Islet of Langerhans (tissue), 1 donor: ENCODE data around the gene ORC2.
A peak's percentile ranks its signal among the peaks of the same experiment; 100 is the strongest.
"Not testable (repeated sequence)": the region's sequence is repeated elsewhere in the genome, so short reads cannot be mapped to it uniquely, and the experiment has no call there.

Source experiments
- FAIRE-seq: peaks from one replicate; lab custom pipeline; 2011; peaks lifted over from hg19 to GRCh38; lab: Jason Lieb, UNC

ORC2 gene

GRCh38 chr2:200930947-200931626 lies 32.4 kb downstream of the ORC2 start:
- FAIRE-seq: peak; percentile 74

DNA sequence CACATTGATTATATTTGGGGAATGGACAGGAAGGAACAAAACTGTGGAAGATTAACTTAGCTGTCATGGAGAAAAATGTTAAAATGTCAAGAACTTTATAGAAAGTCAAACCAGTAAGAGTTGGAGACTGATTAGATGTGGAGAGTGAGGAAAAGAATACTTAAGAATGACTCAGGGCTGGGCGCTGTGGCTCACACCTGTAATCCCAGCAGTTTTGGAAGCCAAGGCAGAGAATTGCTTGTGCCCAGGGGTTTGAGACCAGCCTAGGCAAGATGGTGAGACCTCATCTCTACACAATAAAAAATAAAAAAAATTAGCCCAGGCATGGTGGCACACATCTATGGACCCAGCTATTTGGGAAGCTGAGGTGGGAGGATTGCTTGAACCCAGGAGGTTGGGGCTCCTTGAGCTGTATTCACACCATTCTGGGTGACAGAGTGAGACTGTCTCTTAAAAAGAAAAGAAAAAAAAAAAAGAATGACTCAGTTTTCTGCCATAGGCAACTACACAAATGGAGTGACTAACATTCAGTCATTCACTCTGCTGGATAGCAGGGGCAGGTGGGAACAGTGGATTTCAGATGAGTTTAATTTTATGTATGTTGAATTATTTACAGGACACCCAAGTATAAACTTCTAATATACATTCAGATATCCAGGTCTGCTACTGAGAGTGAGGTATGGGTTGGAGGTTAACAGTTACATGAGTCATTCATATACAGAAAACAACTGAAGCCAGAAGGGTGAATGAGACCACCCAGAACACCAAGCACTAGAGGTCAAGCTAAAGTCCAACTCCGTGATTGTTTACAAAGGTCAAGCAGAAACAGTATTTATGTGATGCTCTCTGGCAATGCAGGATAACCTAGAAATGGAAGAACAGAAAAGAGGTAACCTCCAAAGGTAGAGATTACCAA lies 33.9 kb downstream of the ORC2 start:
- FAIRE-seq: no peak

DNA sequence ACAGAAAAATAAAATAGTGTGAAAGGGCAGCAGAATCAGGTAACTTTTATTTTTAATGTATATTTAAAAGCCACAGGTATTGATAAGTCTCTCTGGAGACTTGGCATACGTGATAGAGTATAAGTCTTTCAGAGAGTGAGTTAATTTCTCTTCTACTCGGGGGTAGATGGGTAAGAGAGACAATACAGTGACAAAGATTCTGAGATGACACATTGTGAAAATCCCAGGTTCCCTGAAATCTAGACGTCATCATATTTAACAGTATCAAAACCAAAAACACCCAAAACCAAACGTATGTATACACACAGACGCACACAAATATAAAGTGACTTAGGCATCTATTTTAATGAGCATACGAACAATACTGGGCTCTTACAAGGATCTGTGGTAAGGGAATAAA lies 41.0 kb downstream of the ORC2 start:
- no peak for FAIRE-seq

DNA sequence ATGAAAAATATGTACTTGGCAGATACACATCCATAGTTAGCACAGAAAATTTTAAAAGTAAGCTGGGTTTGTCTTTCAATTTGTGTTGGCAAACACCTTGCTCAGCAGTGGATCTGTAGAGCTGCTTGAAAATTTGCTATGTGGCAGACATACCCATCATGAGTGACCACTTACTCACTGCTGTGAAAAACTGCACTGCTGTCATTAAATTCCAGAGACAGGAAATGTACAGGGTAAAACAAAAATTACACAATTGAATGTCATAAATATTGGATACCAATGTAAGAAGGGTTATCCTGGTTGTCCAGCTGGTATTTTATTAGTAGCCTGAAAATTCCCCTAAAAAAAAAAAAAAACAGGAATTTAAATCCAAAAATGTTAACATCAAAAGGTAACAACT lies 49.8 kb downstream of the ORC2 start:
- no peak for FAIRE-seq

- FAIRE-seq: no peak
Observed at GRCh38 chr2:200909958-200910357, 53.5 kb downstream of the ORC2 start.

- no peak for FAIRE-seq
Observed at GRCh38 chr2:200905618-200906296, 57.7 kb downstream of the ORC2 start.

DNA sequence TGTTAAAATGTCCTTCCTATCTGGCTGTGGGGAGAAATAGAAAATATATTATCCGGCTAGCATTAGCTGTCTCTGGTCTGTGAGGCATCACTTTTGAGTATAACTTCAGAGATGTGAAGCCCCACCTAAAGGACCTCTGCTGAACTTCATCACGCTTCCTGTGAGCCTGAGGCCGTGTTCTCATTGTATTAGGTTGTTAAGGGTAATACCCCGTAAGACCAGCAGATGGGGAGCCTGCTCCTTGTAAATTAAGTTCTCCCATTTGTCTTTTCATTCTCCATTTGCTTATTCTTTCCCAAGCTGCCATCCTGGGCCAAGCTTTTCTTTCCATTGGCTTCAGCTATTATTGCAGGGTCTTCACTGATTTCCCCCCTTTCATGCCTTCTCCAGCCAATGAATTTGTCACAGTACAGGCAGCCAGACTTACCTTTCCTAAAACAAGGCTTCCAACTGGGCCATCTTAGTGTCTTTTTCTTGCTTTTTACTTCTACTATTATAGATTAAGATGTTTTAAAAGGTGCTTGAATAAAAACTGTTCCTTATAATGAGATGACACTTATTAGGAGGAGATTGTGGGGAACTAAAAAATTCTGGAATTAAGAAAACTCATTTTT lies 61.9 kb downstream of the ORC2 start:
- peak; percentile 84 for FAIRE-seq

- FAIRE-seq: no peak
Observed at GRCh38 chr2:200899482-200899881, 64.0 kb downstream of the ORC2 start.

DNA sequence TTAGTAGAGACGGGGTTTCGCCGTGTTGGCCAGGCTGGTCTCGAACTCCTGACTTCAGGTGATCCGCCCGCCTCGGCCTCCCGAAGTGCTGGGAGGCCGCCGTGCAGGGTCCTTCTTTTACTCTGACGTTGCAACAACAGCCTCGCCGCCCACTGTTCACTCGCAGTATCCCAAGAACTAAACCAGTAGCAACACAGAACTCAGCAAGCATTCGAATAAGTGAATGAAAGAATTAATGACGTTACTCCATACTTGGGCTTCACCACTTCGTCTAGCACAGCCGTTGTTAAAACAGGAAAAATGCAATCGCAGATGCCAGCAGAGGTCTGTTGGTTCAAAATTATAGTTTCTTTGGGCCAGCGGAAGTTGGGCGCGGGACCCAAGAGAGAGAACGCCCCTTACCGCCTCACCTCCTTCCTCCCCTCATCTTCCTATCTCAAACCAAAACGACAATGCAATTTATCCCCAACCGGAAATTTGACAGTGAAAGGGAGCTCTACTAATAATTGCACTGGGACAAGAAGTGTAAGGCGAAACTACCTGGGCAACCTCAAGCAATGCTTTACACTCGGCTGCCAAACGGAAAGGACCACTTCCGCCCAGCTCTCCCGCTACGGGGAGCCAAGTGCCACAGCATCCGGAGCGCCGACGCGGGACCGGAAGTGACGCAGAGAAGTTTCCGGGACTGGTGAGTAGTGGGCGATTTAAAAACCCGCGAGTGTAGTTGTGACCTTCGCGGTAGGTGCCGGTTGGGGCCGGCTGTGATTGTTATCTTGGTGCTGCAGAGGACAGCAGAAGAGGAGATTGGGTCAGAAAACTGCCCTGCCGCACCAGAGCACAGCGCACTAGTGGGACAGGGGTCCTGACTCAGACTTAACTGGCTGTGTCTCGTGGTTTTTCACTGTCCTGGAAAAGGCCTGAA lies 74.5 kb downstream of the ORC2 start, which contains the start of the genes NIF3L1 and PPIL3:
Gene NIF3L1 (plus strand): TSS at position 668 of the 922 bp plus-strand sequence. CDS start 2,573 bp downstream, outside the sequence.
Gene PPIL3 (minus strand): TSS at position 374 of the 922 bp plus-strand sequence. CDS start 1,462 bp downstream, outside the sequence.
- no peak for FAIRE-seq

GRCh38 chr2:200881715-200882249 lies 81.7 kb downstream of the ORC2 start:
- not testable (repeated sequence) for FAIRE-seq

GRCh38 chr2:200878289-200878880 lies 85.1 kb downstream of the ORC2 start:
- no peak for FAIRE-seq

GRCh38 chr2:200877443-200877842 lies 86.0 kb downstream of the ORC2 start:
- FAIRE-seq: no peak

DNA sequence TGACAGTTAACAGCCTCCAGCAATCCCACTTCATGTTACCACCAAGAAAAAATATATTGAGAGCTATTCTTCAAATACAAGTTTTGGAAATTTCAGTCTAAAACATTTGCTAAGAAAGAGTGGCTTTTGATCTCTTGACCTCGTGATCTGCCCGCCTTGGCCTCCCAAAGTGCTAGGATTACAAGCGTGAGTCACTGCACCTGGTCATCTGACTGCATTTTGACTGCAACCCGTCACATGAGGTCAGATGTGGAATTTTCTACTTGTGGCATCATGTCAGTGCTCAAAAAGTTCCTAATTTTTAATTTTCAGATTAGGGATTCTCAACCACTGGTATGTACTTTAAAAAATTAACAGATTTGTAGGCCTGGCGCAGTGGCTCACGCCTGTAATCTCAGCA lies 89.9 kb downstream of the ORC2 start:
- FAIRE-seq: no peak

- no peak for FAIRE-seq
Observed at GRCh38 chr2:200871151-200871550, 92.3 kb downstream of the ORC2 start.

DNA sequence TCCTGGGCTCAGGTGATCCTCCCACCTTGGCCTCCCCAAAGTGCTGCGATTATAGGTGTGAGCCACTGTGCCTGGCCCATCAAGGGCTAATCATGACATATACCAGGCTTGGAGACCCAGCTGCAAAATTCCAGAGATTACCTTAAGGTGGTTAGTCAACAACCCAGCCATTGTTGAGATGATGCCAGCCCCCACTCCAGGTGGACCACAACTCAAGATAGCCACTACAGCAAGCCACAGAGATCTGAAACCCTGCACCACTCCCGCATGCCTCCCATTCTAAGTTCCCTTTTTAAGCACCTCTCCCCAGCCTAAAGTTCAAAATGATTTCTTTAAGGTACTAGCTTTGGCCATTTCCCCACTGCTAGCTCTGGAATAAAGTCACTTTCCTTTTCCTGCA lies 94.4 kb downstream of the ORC2 start:
- FAIRE-seq: no peak

DNA sequence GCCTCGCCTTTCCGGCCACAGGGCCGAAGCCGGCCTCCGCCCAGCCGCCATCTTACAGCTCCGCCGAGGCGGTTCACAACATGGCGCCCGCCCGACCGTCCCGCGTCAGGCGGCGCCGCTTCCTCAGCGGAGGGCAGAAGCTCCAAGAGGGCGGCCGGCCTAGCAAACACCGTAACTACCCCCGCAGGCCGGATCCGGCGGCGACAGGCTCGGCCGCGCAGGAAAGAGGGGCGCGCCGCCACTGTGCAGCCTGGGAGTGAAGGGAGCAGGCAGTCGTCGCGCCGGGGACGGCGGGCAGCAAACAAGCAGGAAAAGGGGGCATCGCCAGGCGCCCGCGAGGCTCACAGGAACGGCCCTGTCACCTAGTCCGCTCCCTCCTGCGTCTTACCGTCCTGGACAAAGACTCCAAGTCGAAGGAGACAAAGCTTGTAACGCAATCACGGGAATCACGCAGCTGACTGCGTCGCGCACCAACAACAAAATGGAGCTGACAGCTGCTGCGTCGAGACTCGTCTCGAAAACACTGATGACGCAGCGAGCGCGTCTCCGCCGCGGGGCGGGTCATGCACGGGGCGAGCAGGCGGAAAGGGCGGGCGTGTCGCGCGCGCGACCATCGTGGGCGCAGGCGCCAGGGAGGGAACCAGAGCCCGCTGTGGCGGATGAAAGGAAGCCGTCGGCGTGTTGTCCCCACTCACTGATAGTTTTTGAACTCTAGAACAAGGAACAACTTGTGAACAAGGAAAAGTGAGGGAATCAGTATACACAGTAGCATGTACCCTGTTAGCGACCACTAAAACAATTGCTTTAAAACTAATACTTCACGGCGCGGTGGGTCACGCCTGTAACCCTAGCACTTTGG lies 99.1 kb downstream of the ORC2 start, which contains the start of gene CLK1:
Gene CLK1 (minus strand): TSS at position 483 of the 859 bp plus-strand sequence. CDS start 2,796 bp downstream, outside the sequence.
- no peak for FAIRE-seq

- FAIRE-seq: no peak
Observed at GRCh38 chr2:200863782-200864175, 99.7 kb downstream of the ORC2 start.

DNA sequence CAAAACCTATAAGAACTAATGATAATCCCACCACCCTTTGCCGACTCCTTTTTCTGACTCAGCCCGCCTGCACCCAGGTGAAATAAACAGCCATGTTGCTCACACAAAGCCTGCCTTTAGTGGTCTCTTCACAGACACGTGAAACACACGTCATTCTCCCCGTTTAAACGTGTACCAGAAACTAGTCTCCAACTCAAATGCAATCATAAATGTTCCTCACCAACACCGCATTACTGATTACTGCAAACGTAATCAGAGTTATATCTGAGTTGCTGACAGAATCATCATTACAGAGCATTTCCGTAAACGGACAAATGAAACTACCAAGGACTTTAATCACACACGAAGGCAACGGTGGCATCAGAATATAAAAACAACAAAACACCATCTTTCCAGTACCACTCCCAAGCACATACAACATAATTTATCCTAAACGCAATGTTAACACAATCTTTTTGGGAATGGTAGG lies 100.9 kb downstream of the ORC2 start:
- peak; percentile 5 for FAIRE-seq

- no peak for FAIRE-seq
Observed at GRCh38 chr2:200861617-200862155, 101.8 kb downstream of the ORC2 start.
